Brain microvascular endothelial cell (primary cell): ENCODE results near the gene PPP3CA.

ENCODE experiments used
- DNase-seq: peaks from one replicate; pipeline ENCODE4 v3.0.0-alpha.2; 2020
- H3K27ac ChIP-seq: fragments of 250-450 bp; sonication (Bioruptor Pico); 2 replicates; pipeline ENCODE4 v1.5.1; 2020; ENCODE audit warnings: mild to moderate bottlenecking, moderate library complexity
- H3K27me3 ChIP-seq: fragments of 250-450 bp; sonication (Bioruptor Pico); replicated peaks from 2 replicates; pipeline ENCODE4 v1.5.1; 2020; ENCODE audit warnings: mild to moderate bottlenecking
- H3K36me3 ChIP-seq: fragments of 250-450 bp; sonication (Bioruptor Pico); replicated peaks from 2 replicates; pipeline ENCODE4 v1.5.1; 2020; ENCODE audit warnings: mild to moderate bottlenecking
- H3K4me3 ChIP-seq: 2 replicates; pipeline ENCODE4 v1.5.1; 2011; ENCODE audit warnings: low read depth, mild to moderate bottlenecking, control low read depth, low read length, moderate library complexity
- CTCF ChIP-seq: IDR thresholded peaks from 2 replicates; pipeline ENCODE4 v1.5.1; 2011; ENCODE audit warnings: low read depth, mild to moderate bottlenecking, moderate library complexity, low read length, control low read depth, inconsistent platforms; ENCODE audit errors: missing control alignments
- in situ Hi-C: cut with HindIII; loops from 2 replicates; pipeline ENCODE4 v1.10.0; 2017; ENCODE audit warnings: low sequenced_read_pairs, low pct_ligation_motif_present

The PPP3CA gene

GRCh38 chr4:101174679-101175345 lies 172.5 kb downstream of the PPP3CA start:
- in situ Hi-C loops: no loop called here
- H3K36me3 ChIP-seq: no peaks in the 10 kb centered on the region
- no peaks in the 10 kb centered on the region for H3K27me3 ChIP-seq
- no peak for TF ChIP-seq CTCF
- no peak for DNase-seq
- no peak overlapping the region for H3K27ac ChIP-seq
- H3K4me3 ChIP-seq: no peak overlapping the region

- Histone ChIP-seq H3K4me3 (no peak overlapping the region), H3K36me3 (no peaks in the 10 kb centered on the region), H3K27ac (no peak overlapping the region), H3K27me3 (no peaks in the 10 kb centered on the region)
- in situ Hi-C loops: no loop called here
- DNase-seq: no peak
- no peak for TF ChIP-seq CTCF
Observed at GRCh38 chr4:101172369-101172768, 175.0 kb downstream of the PPP3CA start.

GRCh38 chr4:101171747-101172146 lies 175.6 kb downstream of the PPP3CA start:
- Histone ChIP-seq H3K27ac (no peak overlapping the region), H3K27me3 (no peaks in the 10 kb centered on the region), H3K4me3 (no peak overlapping the region), H3K36me3 (no peaks in the 10 kb centered on the region)
- no peak for TF ChIP-seq CTCF
- no peak for DNase-seq
- in situ Hi-C loops: no loop called here

- Histone ChIP-seq H3K4me3 (no peak overlapping the region), H3K27ac (no peak overlapping the region), H3K27me3 (no peaks in the 10 kb centered on the region), H3K36me3 (no peaks in the 10 kb centered on the region)
- peak; percentile 72 for DNase-seq
- TF ChIP-seq CTCF: peak; percentile 84
- in situ Hi-C loops: no loop called here
Observed at GRCh38 chr4:101169044-101170014, 178.0 kb downstream of the PPP3CA start.

- Histone ChIP-seq H3K4me3 (no peak overlapping the region), H3K27ac (no peak overlapping the region), H3K36me3 (no peaks in the 10 kb centered on the region), H3K27me3 (no peaks in the 10 kb centered on the region)
- no peak for DNase-seq
- in situ Hi-C loops: no loop called here
- no peak for TF ChIP-seq CTCF
Observed at GRCh38 chr4:101163936-101164335, 183.4 kb downstream of the PPP3CA start.
